Measurements from ENCODE around the gene HERC3.

The HERC3 gene

GRCh38 chr4:88720451-88721428 lies 128.5 kb downstream of the HERC3 start:
- DNase-seq: no peak

DNA sequence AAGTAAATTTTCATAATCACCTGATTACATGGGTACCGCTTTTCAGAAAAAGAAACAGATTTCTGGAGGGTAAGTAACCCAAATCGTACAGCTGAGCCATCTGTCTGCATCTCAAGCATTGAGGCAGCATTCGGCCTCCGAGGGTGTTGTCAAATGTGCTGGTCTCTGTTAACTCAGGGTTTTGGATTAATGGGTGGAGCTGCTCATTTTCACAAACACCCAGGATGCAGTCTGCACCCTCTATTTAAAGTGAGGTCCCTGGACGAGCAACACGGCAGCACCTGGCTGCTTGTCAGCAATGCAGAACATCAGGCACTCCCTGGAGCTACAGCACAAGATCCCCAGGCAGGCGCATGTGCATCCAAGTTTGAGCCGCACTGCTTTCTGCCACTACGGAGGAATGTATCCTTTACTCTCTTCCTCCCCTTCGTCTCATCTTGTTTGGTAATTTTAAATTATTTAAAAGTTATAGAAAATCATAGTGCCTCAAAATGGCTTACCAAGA lies 130.0 kb downstream of the HERC3 start:
- no peak for DNase-seq

DNA sequence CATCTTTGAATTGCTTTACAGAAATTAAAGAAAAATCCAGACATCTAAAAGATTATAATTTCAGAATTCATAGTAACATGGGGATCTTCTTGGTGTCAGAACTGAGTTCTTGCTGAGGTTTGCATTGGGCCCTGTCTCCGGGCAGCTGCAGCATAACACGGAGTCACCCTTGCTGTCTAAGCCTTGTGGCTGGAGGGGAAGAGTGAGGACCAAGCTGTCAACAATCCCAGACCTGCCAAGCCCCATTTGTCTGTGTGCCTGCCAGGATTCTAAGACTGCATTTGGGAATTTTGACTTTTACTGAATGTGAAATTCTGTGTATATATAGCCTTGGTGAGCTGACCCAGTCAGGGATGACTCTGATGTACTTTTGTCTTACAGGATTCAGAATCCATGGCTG lies 130.5 kb downstream of the HERC3 start:
- DNase-seq: no peak

GRCh38 chr4:88724406-88724805 lies 132.1 kb downstream of the HERC3 start:
- no peak for DNase-seq

DNA sequence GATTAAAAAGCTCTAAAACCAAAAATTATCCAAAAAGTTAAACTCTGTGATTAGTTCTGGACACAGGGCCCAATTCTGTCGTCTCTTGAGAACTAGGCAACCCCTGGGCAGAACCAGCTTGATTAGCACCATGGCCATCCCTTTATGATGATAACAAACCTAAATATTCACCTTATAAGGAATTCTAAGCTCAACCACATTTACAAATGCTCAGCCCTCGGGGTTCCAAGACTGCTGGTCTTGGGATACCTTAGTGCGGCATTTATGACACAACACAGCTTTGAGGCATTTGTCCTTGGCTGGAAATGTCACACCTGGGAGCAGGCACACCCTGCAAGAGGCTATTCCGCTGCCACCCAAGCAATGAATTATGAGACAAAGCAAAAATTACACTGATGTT lies 132.9 kb downstream of the HERC3 start:
- no peak for DNase-seq

DNA sequence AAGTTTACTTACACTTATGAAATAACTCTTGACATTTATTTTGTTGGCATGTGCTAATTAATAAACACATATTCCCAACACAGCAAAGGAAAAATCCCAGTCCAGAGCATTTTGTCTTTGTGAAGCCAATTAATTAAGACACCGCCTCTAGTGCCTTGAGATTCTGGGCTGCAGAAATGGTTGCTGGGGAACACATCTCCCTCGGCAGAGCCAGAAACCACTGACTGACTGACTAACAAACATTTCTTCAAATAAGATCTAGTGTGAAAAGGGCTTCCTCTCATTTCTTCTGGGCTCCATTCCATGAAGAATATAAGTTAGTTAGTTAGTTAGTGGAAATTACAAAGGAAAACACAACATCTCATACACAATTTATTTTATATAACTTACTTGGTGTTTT lies 133.7 kb downstream of the HERC3 start:
- no peak for DNase-seq

- no peak for DNase-seq
Measured at GRCh38 chr4:88728146-88728545, 135.9 kb downstream of the HERC3 start.

DNA sequence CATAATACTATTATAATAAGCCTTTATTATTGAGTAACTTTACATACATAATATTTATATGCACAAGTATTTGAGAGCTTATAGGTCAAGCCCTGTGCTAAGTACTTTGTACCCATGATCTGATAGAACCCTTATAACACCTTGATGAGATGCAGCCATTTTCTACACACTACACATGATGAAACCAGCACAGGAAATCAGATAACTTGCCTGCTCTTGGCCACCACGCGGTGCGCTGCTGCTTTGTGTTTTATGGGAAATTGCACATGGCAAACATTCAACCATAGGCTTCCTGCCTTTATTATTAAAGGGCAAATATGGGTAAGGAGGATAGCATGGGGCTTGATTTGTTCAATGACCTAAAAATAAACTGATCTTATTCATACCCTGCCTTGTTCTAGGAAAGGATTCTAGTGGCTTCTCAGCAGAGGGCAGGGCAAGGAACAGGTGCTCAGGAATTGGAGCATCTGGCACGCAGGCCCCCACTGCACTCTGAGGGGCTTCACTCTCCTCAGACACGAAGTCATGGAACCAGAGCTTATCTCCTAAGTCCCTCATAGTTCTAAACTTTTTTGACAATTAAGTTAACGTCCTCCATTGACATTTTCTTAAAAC lies 137.0 kb downstream of the HERC3 start:
- no peak for DNase-seq

GRCh38 chr4:88730811-88731210 lies 138.5 kb downstream of the HERC3 start:
- no peak for DNase-seq

GRCh38 chr4:88731381-88731780 lies 139.1 kb downstream of the HERC3 start:
- DNase-seq: no peak

DNA sequence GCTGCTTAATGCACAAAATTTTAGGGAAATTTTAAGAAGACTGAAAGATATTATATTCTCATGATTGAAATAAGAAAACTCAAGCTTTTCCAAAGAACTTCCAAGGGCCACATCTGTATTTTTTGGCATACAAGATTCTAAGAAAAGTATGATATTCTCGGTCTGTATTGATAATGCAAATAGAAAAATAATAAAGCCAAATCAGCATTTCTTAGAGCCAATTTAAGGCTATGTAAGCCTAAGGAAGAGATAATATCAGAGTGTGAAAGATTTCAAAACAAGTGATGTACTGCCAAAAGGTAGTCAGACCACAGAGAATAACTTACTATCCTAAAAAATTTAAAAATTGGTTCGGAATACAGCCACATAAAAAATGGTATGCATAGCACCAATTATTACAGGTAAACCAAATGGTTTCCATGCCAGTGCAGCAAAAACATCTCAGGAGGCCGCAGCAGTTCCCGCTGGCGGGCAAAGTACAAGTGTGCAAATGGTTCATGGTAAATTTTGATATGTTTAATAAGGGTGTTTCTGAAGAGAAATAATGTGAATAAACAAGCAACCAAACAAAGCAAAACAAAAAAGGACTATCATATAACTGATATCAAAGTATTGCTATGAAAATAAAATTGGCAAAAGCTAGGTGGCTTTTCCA lies 140.6 kb downstream of the HERC3 start:
- DNase-seq: no peak

- no peak for DNase-seq
Measured at GRCh38 chr4:88734403-88734949, 142.2 kb downstream of the HERC3 start.

DNA sequence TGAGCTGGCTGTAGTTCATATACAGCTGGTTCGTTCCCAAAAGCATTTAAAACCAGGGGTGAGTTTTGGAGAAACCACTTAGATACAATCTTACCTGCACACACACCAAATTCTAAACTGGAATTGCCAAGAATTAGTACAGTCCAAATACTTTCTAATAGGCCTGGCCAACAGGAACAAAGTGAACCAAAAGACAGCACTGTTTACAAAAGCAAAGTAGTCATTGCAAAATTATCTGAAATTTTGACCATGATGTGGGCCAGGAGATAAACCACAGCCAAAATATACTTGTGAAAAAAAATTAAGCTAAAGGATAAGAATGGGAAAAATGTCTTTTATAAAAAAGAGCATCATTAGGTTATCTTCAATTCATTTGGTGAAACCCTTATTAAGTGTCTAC lies 143.3 kb downstream of the HERC3 start:
- DNase-seq: no peak

- DNase-seq: no peak
Measured at GRCh38 chr4:88736264-88736663, 144.0 kb downstream of the HERC3 start.

GRCh38 chr4:88737307-88737941 lies 145.1 kb downstream of the HERC3 start:
- no peak for DNase-seq

- no peak for DNase-seq
Measured at GRCh38 chr4:88738180-88738579, 145.9 kb downstream of the HERC3 start.

GRCh38 chr4:88742561-88742960 lies 150.3 kb downstream of the HERC3 start:
- no peak for DNase-seq

DNA sequence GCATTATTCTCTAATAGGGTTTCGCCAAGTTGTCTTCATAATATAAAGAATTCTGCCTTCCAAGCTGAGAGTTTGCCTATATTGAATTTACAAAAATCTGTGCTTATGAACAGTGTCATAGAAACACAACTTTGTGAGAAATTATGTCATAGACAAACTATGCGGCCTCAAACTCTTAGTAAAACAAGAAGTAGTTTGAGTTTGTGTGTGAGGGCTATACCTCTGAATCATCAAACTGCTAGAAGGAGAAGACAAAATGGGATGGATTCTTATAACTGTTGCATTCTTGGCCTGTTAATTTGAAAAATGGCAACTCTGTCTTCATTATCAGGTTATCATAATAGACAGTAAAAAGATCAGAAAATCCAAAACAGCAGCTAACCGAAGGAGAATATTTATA lies 151.4 kb downstream of the HERC3 start:
- no peak for DNase-seq

- no peak for DNase-seq
Measured at GRCh38 chr4:88744609-88745008, 152.3 kb downstream of the HERC3 start.

DNA sequence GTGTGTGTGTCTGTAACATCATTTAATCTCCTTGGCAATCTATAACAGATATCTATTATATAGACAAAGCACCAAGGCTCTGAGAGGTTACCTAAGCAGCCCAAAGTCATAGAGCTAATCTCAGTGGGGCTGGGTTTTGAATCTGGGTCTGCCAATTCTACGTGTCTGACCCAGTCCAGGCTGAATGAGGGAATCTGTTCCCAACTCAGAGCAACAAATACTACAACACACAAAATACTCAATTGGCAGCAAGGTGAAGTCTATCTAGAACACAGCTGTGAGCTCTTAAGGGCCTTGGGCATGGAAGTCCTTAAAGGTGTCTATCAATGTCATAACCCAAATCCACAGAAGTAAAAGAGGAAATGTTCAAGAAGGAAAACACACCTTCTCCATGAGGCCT lies 152.9 kb downstream of the HERC3 start:
- no peak for DNase-seq

- no peak for DNase-seq
Measured at GRCh38 chr4:88745581-88746163, 153.4 kb downstream of the HERC3 start.

GRCh38 chr4:88746206-88746605 lies 153.9 kb downstream of the HERC3 start:
- DNase-seq: no peak

Data from NCI-H1930 (cell line).